NK-92 treated with Interleukin-12 subunit alpha and Interleukin-12 subunit beta, amount 100 ng/mL, for 24 hours (cell line): Measurements from ENCODE around the gene GALNT6.

Experiments used
- DNase-seq: peaks from one replicate; lab custom pipeline; 2025; lab: John Stamatoyannopoulos, UW

Gene GALNT6

DNA sequence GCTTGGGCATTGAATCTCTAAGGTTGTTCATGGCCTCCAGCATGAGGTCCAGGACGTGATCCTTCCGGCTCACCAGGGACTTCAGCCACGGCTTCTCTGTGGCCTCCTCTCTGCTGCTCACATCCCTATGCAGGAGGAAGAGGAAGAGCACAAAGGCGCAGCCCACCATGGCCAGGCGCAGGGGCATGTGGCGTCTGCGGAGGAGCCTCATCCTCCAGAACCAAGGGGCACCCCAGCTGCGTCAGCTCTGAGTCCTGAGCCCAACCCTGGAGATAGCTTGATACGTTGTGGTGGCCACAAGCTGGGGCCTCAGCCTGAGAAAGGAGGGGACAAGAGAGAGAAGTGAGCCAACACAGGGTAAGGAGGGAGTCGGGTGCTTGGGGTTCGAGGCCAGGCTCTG lies 11.6 kb downstream of the GALNT6 start:
- DNase-seq, result no peak

DNA sequence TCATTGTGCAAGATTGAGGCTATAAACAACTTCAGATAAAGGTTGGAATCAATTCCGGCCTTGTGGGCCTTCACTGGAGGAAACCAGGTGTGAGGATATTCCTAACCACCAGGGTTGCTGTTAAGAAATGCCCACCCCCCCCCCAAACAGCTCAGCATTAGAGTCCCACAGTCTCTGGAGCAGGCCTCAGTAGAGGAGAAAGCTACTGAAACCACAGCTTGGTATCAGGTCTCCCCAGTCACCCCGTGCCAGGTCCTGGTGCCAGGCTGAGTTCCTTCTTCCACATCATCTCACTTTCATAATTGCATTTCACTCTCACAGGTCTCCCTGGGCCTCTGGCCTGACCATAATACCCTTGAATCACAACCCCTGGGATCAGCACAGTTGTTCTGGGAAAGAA lies 12.5 kb downstream of the GALNT6 start:
- DNase-seq, result no peak

DNA sequence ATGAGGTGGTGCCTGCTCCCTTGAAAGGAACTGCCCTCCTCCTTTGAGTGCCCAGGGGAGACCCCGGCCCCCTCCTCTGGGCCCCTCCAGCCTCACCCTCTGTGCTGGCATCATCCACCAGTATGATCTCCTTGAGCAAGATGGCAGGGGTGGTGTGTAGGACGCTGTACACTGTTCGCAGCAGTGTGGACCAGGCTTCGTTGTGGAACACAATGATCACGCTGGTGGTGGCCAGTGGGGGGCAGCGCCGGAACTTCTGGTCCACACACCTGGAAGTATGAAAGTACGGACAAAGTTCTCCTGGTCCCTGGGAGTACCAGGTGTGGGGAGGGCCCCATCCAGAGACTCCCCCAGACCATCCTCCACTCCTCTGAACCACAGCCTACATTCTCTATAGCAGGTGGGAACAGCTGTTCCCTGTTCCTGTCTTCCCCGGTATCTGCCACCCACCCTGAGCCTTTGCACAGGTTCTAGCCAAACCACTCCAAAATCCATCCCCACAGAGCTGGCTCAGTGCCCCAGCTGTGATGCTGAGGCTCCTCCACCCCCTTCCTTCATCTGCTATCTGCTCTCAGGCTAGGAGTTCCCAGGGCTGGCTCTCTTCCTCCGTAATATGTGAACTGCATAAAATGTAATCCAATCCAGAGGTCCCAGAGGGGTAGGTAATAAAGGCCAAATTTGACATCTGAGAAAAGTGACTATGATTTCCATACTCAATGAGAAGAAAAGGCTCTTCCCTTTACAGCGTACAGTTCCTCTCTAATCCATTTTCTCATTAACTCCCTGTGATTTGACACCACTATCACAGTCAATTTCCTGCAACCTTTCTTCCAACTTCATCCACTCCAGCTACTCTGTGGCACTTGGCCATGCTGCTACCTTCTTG lies 13.9 kb downstream of the GALNT6 start:
- DNase-seq, result no peak

DNA sequence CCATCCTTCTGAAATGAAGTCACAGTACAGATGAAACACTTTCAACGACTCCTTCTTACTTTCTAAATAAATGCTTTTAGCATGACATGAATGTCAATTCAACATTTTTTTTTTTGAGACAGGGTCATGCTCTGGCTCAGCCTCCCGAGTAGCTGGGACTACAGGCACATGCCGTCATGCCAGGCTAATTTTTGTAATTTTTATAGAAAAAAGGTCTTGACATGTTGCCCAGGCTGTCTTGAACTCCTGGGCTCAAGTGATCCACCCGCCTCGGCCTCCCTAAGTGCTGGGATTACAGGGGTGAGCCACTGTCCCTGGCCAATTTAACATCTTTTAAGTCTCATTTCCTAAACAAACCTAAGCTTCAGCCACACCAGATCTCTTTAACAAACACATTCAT lies 16.4 kb downstream of the GALNT6 start:
- no peak for DNase-seq

DNA sequence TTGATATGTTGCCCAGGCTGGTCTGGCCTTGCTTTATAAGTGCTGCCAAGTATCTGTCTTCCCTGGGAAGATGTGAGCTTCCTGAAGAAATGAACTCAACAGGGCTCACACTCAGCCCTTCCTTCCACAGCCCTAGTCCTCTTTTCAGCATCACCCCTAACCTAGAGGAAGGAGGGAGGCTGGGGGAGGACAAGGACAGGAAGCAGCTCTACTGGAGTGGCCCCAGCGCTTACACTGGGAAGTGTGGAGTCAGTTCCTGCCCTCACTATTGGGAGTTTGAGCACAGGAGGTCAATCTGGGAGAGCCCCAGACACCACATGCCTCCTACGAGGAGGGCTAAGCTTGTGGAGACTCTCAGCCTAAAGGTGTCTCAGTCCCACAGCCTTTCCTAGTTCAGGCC lies 16.8 kb downstream of the GALNT6 start:
- no peak for DNase-seq

DNA sequence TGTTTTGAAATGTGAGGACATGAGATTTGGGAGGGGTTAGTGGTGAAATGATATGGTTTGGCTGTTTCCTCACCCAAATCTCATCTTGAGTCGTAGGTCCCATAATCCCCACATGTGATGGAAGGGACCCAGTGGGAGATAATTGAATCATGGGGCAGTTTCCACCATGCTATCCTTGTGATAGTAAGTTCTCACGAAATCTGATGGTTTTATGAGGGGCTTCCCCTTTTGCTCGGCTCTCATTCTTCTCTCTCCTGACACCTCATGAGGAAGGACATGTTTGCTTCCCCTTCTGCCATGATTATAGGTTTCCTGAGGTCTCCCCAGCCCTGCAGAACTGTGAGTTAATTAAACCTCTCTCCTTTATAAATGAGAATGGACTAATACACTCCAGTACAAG lies 18.0 kb downstream of the GALNT6 start:
- no peak for DNase-seq

DNA sequence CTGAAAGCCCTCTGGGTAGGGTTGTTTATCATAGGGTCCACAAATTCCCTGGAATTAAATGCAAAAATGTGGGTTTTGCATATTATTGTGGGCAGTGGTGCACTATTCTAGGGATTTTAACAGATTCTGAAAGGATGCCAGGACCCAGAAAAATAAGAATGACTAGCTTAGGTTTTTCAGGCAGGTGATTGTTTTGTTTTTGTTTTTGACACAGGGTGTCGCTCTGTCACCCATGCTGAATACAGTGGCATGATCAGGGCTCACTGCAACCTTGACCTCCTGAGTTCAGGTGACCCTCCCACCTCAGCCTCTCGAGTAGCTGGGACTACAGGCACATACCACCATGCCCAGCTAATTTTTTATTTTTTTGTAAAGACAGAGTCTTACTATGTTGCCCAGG lies 19.2 kb downstream of the GALNT6 start:
- no peak for DNase-seq

DNA sequence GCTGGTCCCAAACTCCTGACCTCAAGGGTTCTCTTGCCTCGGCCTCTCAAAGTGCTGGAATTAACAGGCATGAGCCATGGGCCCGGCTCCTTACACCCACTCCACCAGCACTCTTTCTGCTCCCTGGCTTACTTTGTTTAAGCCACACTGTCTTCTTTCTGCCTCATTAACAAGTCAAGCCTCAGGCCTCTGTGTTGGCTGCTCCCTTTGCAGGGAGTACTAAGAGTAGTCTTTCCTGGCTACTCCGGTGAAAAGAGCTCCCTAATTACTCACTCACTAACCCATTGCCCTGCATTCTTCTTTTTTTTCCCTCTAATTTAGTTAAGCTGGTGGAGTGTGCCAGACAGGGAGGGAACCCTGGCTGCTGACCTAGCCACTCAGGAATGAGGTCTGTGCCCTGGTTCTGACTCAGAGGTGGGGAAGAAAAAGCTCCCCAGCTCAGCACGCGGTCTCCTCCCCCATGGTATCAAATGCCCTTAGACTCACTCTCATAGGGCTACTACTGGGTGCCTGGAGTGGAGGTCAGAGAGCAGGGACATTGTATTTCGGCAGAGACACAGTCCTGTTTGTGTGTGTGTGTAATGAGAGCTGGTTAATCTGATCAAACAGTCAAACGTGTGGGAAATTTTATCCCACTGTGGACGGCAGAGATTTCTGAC lies 19.8 kb downstream of the GALNT6 start:
- DNase-seq, result no peak

DNA sequence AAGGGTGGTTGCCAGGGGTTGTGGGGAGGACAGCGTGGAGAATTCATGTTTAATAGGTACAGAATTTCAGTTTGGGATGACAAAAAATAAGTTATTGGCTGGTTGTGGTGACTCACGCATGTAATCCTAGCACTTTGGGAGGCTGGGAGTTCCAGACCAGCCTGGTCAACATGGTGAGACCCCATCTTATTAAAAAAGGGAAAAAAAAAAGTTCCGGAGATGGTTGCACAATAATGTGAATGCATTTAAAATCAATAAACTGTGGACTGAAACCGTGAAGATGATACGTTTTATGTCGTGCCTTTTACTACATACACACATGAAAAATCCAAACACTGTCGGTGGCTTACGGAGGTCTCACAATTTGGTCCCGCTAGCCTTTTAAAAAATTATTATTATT lies 20.5 kb downstream of the GALNT6 start:
- no peak for DNase-seq

DNA sequence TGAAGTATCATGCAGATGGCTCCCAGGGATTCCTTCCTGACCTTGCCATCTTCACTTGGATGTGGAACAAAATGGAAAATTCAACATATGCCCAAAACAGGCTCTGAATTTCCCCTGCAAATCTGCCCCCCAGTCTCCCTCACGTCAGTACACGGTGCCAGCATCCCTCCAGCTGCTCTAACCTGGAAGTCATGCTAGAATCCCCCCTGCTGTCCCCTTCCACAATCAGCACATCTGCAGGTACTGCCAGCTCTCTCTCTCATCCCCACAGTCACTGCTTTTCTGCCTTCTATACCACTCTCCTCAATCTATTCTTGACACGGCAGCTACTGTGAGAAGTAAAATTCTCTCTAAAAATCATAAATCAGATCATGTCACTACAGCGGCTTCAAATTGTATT lies 21.6 kb downstream of the GALNT6 start:
- no peak for DNase-seq

DNA sequence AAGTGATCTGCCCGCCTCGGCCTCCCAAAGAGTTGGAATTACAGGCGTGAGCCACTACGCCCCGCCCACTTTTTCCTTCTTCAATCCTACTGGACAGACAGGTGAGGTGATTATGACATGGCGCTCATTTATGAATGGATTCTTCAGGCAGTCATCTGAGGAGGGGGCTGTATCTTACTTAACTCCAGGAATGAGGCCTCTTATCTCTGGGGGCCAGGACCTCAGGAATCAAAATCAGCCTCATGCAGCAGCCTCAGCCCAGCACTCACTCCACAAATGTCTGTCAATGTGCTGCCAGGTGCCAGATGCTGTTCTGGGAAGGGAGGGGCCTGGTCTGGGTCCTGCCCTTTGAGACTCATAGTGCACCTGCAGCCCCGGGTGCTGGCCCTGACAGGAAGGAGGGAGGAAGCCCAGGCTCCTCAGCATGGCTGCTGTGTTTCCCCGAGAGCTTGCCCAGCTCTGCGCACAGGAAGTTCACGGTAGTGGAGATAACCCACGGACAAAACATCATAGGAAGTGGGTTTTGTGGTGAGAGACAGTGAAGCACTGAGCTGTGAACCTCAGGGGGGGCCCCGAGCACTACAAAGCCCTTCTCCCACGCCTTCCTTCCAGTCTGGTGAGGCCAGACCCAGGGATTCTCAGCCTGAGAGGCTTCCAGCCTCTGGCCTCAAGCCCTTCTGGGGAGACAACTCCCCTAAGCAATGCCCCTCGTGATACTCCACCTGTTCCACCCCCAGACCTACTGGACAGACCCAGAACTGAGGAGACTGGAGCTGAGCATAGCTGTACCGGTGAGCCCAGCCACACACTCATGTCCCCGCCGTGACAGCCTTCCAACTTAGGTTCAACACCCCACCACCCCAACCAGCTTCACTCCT lies 22.3 kb downstream of the GALNT6 start:
- peak; percentile 85 for DNase-seq

DNA sequence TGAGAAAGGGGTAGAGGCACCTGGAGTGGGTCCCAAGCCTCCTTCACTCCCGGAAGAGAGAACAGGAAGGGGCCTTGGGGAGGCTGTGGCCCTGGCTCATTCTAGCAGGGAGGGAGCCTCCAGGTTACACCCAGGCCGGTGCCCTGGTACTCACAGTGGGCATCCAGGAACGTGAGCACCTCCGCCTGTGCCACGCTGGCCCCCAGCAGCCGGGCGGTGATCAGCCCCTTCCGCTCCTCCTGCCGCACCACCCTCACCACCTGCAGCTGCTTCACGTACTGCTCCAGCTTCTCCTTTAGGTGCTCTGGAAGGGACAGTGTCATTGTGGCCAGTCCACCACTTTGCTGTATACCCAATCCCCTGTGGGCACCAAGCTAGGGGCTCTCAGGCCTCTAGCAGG lies 25.9 kb downstream of the GALNT6 start:
- no peak for DNase-seq

DNA sequence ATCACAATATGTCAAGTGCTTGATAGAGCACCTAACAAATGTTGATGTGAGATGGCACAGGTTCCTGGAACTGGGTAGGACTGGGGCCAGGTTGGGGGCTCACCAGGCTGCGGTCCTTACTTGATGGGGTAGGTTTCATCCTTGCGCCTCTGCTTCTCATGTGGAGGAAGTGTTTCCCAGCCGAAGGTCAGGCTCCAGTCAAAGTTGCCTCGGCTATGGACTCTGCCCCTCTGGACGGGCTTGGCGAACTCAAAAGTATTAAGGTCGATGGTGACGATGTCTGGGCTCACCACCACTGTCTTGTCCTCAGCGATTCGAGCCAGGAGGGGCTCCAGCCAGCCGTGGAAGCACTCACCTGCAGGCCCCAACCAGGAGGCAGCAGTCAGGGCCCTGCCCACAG lies 27.2 kb downstream of the GALNT6 start:
- no peak for DNase-seq

DNA sequence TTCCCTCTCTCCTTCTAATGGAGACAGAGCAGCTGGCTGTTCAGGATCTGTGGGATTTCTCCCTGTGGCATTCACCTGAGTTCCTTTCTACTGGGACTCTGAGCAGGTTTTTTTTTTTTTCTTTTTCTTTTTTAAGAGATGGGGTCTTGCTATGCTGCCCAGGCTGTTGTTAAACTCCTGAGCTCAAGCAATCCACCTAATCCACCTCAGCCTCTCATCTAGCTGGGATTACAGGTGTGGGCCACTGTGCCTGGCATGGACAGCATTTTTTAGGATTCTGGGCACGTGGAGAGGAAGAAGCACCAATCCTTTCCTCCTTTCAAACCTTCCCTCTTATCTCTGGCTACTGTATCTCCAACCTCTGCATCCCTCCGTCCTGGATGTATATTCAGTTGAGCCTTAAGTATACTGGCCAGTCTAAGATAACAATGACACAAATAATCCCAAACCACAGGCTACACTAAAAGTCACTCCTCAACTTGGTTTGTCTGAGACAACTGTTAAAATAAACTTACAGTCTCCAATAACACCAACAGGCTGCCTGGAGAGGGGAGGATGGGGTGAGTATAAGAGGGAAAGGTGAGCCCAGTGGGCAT lies 28.4 kb downstream of the GALNT6 start:
- no peak for DNase-seq

DNA sequence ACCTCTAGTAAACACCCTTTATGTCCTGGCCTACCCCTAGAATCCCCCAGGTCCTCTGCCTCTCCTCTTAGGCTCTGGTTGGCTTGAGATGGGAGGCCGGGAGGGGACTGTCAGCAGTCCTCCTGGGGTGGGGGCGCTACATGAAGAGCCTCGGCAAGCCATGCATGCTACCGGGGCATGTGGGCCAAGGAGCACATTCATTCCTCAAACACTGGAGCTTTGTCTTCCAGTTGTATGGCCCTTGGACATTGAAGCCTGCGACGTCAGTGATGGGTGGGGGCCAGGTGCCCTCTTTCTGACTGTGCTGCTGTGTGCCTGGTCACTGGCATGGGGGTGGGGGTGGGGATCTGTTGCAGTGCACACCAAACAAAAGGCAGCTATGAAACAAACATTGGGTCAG lies 28.9 kb downstream of the GALNT6 start:
- no peak for DNase-seq

DNA sequence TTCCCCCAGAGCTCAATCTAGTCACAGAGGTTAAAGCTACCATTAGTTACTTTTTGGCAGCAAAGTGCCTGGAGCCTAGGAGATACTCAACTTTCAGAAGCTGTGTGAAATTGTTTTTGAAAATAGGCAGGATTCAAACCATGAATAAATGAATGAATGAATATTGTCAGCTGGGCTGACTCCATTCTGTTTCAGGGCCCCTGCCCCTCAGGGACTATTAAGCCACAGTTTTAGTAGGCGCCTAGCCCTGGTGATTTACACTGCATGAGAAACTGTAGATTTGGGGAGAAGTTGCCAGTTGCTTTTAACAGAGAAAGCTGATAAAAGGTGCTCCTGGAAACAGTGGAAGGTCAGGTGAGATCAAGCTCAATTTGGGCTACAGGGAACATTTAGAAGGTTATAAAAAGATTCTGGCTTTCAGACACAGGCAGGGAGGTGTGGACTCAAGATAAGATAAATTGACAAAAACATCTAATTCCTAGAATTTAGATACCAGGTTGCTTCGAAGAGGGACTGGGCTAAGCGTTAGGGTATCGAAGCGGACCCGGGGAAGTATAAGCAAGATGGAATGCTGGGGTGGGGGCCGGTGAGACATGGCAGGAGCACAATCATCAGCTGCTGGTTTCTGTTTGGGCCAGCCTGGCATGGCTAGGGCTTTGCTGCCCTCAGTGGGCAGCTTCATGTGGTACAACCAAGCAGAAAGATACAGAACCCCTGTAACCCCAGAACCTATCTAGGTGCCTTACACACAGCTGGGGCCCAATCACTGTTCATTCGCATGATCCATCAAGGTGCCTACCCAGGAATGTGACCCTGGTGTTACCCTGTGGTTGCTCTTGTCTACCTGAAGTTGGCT lies 29.8 kb downstream of the GALNT6 start:
- no peak for DNase-seq

DNA sequence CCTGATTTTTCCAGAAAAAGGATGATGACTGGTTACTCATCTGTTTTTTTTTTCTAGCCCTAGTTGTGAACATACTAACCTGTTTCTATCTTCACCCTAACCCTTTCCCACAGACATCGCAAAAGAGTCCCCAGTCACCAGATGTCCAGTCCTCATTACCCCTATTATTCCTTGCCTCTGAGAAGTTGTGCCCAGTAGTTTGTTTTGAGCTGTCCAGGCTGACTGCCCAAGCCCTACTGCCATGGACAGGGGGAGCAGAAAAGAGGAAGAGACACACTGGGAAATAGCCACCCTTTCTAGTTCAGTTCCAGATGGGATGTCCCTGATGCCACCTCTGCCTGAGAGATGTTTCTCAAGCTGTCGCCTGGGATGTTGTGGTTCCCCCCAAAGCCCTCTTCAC lies 30.9 kb downstream of the GALNT6 start:
- no peak for DNase-seq

DNA sequence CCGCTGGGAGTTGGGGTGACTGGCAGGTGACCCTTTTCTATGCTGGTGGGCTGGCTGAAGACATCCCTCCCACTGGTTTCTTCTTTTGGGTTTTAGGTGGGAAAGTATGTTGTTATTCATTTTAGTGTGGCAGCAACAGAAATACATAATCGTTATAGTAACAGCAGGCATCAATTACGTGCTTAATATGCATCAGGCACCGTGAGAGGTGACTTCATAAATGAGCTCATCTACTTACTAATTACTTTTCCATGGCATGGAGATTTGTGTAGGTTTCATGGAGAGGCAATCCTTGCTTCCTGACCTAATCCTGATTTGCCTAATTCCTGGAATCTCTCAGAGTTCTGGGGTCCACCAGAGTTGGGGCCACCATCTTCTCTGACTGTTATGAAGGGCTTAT lies 31.4 kb downstream of the GALNT6 start:
- DNase-seq, result no peak

DNA sequence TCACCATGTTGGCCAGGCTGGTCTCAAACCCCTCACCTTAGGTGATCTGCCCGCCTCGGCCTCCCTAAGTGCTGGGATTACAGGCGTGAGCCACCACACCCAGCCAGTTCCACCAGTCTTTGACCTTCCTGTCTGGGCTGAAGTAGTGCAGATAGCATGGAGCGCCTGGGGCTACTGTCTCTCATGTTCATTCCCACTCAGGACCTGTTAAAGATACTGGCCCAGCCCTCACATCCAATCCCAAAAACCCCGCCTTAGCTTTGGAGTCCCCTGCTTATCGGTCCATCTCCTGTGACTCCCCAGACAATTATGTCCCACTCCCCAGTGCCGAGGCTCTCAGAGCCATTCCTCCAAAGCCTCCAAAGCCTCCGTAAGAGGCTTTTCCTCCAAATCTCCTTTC lies 32.7 kb downstream of the GALNT6 start:
- no peak for DNase-seq

DNA sequence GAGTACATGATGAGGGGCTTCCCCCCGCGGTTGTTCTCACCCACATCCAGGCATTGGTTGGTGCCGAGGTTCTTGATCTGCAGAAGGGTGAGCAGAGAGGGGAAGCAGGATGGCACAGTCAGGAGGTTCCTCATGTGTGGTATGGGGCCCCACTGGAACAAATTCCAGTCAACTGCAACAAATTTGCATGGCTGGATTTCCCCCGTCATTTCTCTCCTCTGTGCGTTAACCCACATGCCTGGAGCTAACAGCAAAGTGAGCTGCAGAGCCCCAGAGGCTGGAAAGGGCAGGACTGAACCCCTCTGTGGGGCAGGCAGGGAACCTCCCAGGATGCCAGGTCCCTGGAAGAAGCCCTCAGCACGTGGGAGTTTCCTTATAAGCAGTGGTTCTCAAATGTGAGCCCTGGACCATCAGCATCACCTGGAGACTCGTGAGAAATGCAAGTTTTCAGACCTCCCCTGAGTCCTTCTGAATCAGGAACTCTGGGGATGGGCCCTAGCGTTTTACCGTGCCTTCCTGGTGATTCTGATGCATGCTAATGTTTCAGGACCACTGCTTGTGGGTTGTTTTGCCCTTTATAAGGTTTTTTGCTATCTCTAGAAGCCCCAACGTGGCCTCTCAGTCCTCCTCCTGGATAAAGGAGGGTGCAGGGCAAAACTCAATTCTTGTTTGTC lies 33.7 kb downstream of the GALNT6 start:
- no peak for DNase-seq
